ENCODE results near the gene ULK4.

DNA sequence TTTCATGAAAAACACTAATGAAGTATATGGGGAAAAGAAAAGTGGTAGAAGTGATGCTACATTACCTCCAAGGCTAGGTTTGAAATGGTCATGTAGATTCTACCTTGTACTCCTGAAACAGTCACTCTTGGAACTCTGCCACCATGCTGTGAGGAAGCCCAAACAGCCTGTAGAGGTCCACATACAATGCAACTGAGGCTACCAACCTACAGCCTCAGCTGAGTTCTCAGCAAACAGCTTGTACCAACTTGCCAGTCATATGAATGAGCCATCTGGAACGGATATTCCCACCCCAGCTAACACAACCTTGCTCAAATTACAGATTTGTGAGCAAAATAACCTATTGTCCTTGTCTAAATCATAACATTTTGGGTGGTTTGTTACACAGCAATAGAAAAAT is 193.5 kb downstream of the ULK4 start:
- TF ChIP-seq, protein P1, sequence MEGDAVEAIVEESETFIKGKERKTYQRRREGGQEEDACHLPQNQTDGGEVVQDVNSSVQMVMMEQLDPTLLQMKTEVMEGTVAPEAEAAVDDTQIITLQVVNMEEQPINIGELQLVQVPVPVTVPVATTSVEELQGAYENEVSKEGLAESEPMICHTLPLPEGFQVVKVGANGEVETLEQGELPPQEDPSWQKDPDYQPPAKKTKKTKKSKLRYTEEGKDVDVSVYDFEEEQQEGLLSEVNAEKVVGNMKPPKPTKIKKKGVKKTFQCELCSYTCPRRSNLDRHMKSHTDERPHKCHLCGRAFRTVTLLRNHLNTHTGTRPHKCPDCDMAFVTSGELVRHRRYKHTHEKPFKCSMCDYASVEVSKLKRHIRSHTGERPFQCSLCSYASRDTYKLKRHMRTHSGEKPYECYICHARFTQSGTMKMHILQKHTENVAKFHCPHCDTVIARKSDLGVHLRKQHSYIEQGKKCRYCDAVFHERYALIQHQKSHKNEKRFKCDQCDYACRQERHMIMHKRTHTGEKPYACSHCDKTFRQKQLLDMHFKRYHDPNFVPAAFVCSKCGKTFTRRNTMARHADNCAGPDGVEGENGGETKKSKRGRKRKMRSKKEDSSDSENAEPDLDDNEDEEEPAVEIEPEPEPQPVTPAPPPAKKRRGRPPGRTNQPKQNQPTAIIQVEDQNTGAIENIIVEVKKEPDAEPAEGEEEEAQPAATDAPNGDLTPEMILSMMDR (IDR thresholded peaks at IDR 0.05; ENCODE audit: low read depth, low read length, poor library complexity, severe bottlenecking): no peak
- no peak for TF ChIP-seq EZH2phosphoT487 (IDR thresholded peaks at IDR 0.05; ENCODE audit: borderline replicate concordance, low read length)

Measured in DOHH2 (cell line).